Spleen (tissue), 11 donors: ENCODE data around the gene NRAP. TPM values are rescaled to one million over a fixed set of nuclear protein-coding genes. Genes with fewer than 3 reads are reported as not detected.

Experiments
- DNase-seq: peaks from one replicate; pipeline ENCODE4 v3.0.0-alpha.2; 2020
- H3K27ac ChIP-seq, 8 donors: fragments of 200-600 bp; sonication (generic) in 7 of 8; 1 replicate in 4 of 8; 2 replicates in 4 of 8; pipeline versions ENCODE4 v1.5.0 to v1.8.0; 2016 to 2021; ENCODE audit warnings: inconsistent platforms in 4 of 8, mild to moderate bottlenecking in 4 of 8, moderate library complexity in 1 of 8
- H3K27me3 ChIP-seq, 7 donors: fragments of 200-600 bp; sonication (generic) in 6 of 7; replicated peaks in 1 of 7; 1 replicate in 4 of 7; 2 replicates in 3 of 7; pipeline versions ENCODE4 v1.5.0 to v1.8.0; 2016 to 2021; ENCODE audit warnings: inconsistent platforms in 3 of 7, mild to moderate bottlenecking in 1 of 7
- H3K36me3 ChIP-seq, 6 donors: fragments of 200-600 bp; sonication (generic) in 5 of 6; 1 replicate in 4 of 6; 2 replicates in 2 of 6; pipeline versions ENCODE4 v1.5.0 to v1.8.0; 2016 to 2021; ENCODE audit warnings: inconsistent platforms in 2 of 6
- H3K4me1 ChIP-seq, 6 donors: fragments of 200-600 bp; sonication (generic) in 5 of 6; 1 replicate in 3 of 6; 2 replicates in 3 of 6; pipeline versions ENCODE4 v1.5.0 to v1.8.0; 2016 to 2021; ENCODE audit warnings: inconsistent platforms in 3 of 6
- H3K4me3 ChIP-seq, 8 donors: fragments of 200-600 bp; sonication (generic) in 7 of 8; 1 replicate in 4 of 8; 2 replicates in 4 of 8; pipeline versions ENCODE4 v1.5.0 to v1.8.0; 2016 to 2021; ENCODE audit warnings: inconsistent platforms in 4 of 8, mild to moderate bottlenecking in 4 of 8, moderate library complexity in 2 of 8
- H3K9me3 ChIP-seq, 8 donors: fragments of 200-600 bp; sonication (generic) in 7 of 8; 1 replicate in 4 of 8; 2 replicates in 4 of 8; pipeline versions ENCODE4 v1.5.0 to v1.8.0; 2016 to 2021; ENCODE audit warnings: inconsistent platforms in 4 of 8
- CTCF ChIP-seq, 11 experiments: fragments of 200-600 bp in 7 of 11; fragments of 450-650 bp in 4 of 11; sonication (generic) in 4 of 11; IDR thresholded peaks in 8 of 11; conservative IDR thresholded peaks in 3 of 11; 1 replicate in 7 of 11; 2 replicates in 4 of 11; pipeline versions ENCODE4 v1.4.0 to v1.8.0; 2016 to 2021; ENCODE audit warnings: antibody characterized with exemption in 11 of 11, inconsistent platforms in 4 of 11, mild to moderate bottlenecking in 1 of 11
- POLR2A ChIP-seq, 3 donors: fragments of 450-650 bp; IDR thresholded peaks; one replicate each; pipeline ENCODE4 v1.5.1; 2017; ENCODE audit warnings: antibody characterized with exemption in 3 of 3, mild to moderate bottlenecking in 1 of 3
- POLR2AphosphoS5 ChIP-seq, 3 donors: sonication (generic); formaldehyde crosslinking; IDR thresholded peaks; one replicate each; pipeline ENCODE4 v1.5.1; 2017; ENCODE audit warnings: antibody characterized with exemption in 3 of 3
- WGBS, 5 donors: extraction: QIAGEN DNeasy Blood & Tissue Kit in 3 of 5; methylation state at CpG; one replicate each; pipeline versions ENCODE4 v1.1.5 to v1.1.7; 2013 to 2018; 5-methylcytosine and 5-hydroxymethylcytosine counted together
- intact Hi-C: fragments of 100-400 bp; cut with DNase I; formaldehyde crosslinking; loops from one replicate; pipeline ENCODE4 v1.15.0; 2023; ENCODE audit warnings: low total_unique reads
- polyA plus RNA-seq, 3 donors: library from polyadenylated mRNA; stranded (reverse); fragments of 200-250 nt; gene quantifications; one replicate each; pipeline ENCODE4 v1.2.1, GENCODE V29; 2013
- total RNA-seq, 7 donors: library from RNA; depleted of rRNA in 3 of 7; stranded (reverse); fragments of >200 nt in 3 of 7; fragmentation: NEBNext Ultra II Directional in 4 of 7; extraction: Animal tissue kit (Norgen Biotek cat#: 25700) in 4 of 7; gene quantifications; one replicate each; pipeline versions ENCODE4 v1.1.0 to v1.2.1, GENCODE V29; 2016 to 2021
- donor health status: healthy with polysubstance abuse.
- donor health status: DM: no; HTN: no; CAD: no; lungs with moderate emphysema.
- donor health status: DM: no; HTN: no; CAD: no.
- donor health status: Bipolar disorder and iron deficiency.
- donor health status: healthy.
- donor health status: DM: no; HTN: no; CAD: no.
- donor health status: DM: yes; HTN: yes; CAD: no.

Gene NRAP
- total and polyA plus RNA-seq, 10 donors = 0.03 to 0.13 (median 0.04) TPM; not detected in 6

- intact Hi-C loops = no loop called here
- 86 to 92% (median 88%) methylated on average over 9 of the region's 9 CpGs for WGBS, 5 donors
Measured at GRCh38 chr10:113620936-113621335, 42.9 kb downstream of the NRAP start.

GRCh38 chr10:113620511-113620910 lies 43.3 kb downstream of the NRAP start:
- H3K9me3 ChIP-seq = no peaks in the 10 kb centered on the region
- no peaks in the 10 kb centered on the region for H3K36me3 ChIP-seq
- intact Hi-C loops = no loop called here
- H3K4me1 ChIP-seq = no peaks in the 10 kb centered on the region
- DNase-seq = no peak
- no peak for TF ChIP-seq POLR2AphosphoS5 (IDR thresholded peaks at IDR 0.05)
- TF ChIP-seq CTCF (IDR thresholded peaks at IDR 0.05 in 8 of 11, conservative IDR thresholded peaks at IDR 0.05 in 3 of 11) = no peak
- no peak for TF ChIP-seq POLR2A (IDR thresholded peaks at IDR 0.05)
- no peak overlapping the region for H3K27ac ChIP-seq
- WGBS, 5 donors = 72 to 79% (median 75%) methylated on average over 8 of the region's 8 CpGs
- H3K4me3 ChIP-seq = no peak overlapping the region
- H3K27me3 ChIP-seq = peaks cover 0 to 78% (median 15%) of the 10 kb centered on the region in 7 donors

More at GRCh38 chr10:113620936-113621335, 42.9 kb downstream of the NRAP start:
- H3K4me3 ChIP-seq = no peak overlapping the region
- H3K27ac ChIP-seq = no peak overlapping the region
- DNase-seq = no peak
- H3K9me3 ChIP-seq = no peaks in the 10 kb centered on the region
- peaks cover 0 to 74% (median 15%) of the 10 kb centered on the region in 7 donors for H3K27me3 ChIP-seq
- H3K36me3 ChIP-seq = no peaks in the 10 kb centered on the region
- H3K4me1 ChIP-seq = no peaks in the 10 kb centered on the region
- TF ChIP-seq POLR2AphosphoS5 (IDR thresholded peaks at IDR 0.05) (no peak), POLR2A (IDR thresholded peaks at IDR 0.05) (no peak), CTCF (IDR thresholded peaks at IDR 0.05 in 8 of 11, conservative IDR thresholded peaks at IDR 0.05 in 3 of 11) (no peak)

GRCh38 chr10:113619401-113619800 lies 44.4 kb downstream of the NRAP start:
- intact Hi-C loops = no loop called here
- H3K27ac ChIP-seq = no peak overlapping the region
- no peaks in the 10 kb centered on the region for H3K4me1 ChIP-seq
- DNase-seq = no peak
- H3K9me3 ChIP-seq = no peaks in the 10 kb centered on the region
- WGBS, 5 donors = 88 to 100% (median 95%) methylated on average over 1 of the region's 1 CpG
- peaks cover 0 to 81% (median 15%) of the 10 kb centered on the region in 7 donors for H3K27me3 ChIP-seq
- no peak for TF ChIP-seq POLR2AphosphoS5 (IDR thresholded peaks at IDR 0.05)
- TF ChIP-seq POLR2A (IDR thresholded peaks at IDR 0.05) = no peak
- no peak for TF ChIP-seq CTCF (IDR thresholded peaks at IDR 0.05 in 8 of 11, conservative IDR thresholded peaks at IDR 0.05 in 3 of 11)
- no peak overlapping the region for H3K4me3 ChIP-seq
- no peaks in the 10 kb centered on the region for H3K36me3 ChIP-seq

GRCh38 chr10:113618338-113618737 lies 45.5 kb downstream of the NRAP start:
- Histone ChIP-seq H3K36me3 (no peaks in the 10 kb centered on the region), H3K4me3 (no peak overlapping the region), H3K9me3 (no peaks in the 10 kb centered on the region), H3K27me3 (peaks cover 0 to 75% (median 15%) of the 10 kb centered on the region in 7 donors), H3K4me1 (no peaks in the 10 kb centered on the region), H3K27ac (no peak overlapping the region)
- DNase-seq = no peak
- 82 to 93% (median 89%) methylated on average over 7 of the region's 7 CpGs for WGBS, 5 donors
- TF ChIP-seq POLR2A (IDR thresholded peaks at IDR 0.05) (no peak), POLR2AphosphoS5 (IDR thresholded peaks at IDR 0.05) (no peak), CTCF (IDR thresholded peaks at IDR 0.05 in 8 of 11, conservative IDR thresholded peaks at IDR 0.05 in 3 of 11) (no peak)
- intact Hi-C loops = no loop called here
